NCI-H2107 treated with DMSO at 0.1 percent for 48 hours (cell line): ENCODE data around the gene HOXD4.

ENCODE experiments used
- DNase-seq: peaks from one replicate; lab custom pipeline; 2025; ENCODE audit not compliant: unreplicated experiment; lab: John Stamatoyannopoulos, UW

Gene HOXD4

GRCh38 chr2:176139661-176140512 is 11.5 kb upstream of the HOXD4 start:
- no peak for DNase-seq

- no peak for DNase-seq
Measured at GRCh38 chr2:176140513-176141317, 10.6 kb upstream of the HOXD4 start.

GRCh38 chr2:176142281-176142680 is 9.1 kb upstream of the HOXD4 start:
- DNase-seq, result no peak

GRCh38 chr2:176145085-176145969 is 6.0 kb upstream of the HOXD4 start:
- DNase-seq, result no peak

GRCh38 chr2:176146101-176146500 is 5.2 kb upstream of the HOXD4 start:
- DNase-seq, result no peak

- no peak for DNase-seq
Measured at GRCh38 chr2:176146645-176147044, 4.7 kb upstream of the HOXD4 start.

- no peak for DNase-seq
Measured at GRCh38 chr2:176147210-176147799, 4.0 kb upstream of the HOXD4 start.

- DNase-seq, result no peak
Measured at GRCh38 chr2:176147800-176148496, 3.4 kb upstream of the HOXD4 start.

- no peak for DNase-seq
Measured at GRCh38 chr2:176148751-176149421, 2.5 kb upstream of the HOXD4 start.

- no peak for DNase-seq
Measured at GRCh38 chr2:176149481-176149938, 1.8 kb upstream of the HOXD4 start.

GRCh38 chr2:176149939-176150583 is 1.3 kb upstream of the HOXD4 start:
- no peak for DNase-seq

- no peak for DNase-seq
Measured at GRCh38 chr2:176150584-176151441, 537 bp upstream of the HOXD4 start.

GRCh38 chr2:176152350-176153181 is 1.2 kb downstream of the HOXD4 start:
- no peak for DNase-seq

GRCh38 chr2:176154576-176155252 is 3.4 kb downstream of the HOXD4 start:
- DNase-seq, result no peak

GRCh38 chr2:176155356-176156044 is 4.2 kb downstream of the HOXD4 start:
- no peak for DNase-seq

GRCh38 chr2:176156301-176156806 is 5.0 kb downstream of the HOXD4 start:
- no peak for DNase-seq
